ENCODE results near the gene CASP4. TPM values are rescaled to one million over a fixed set of nuclear protein-coding genes. Genes with fewer than 3 reads are reported as not detected.

Gene CASP4
- polyA plus RNA-seq: 89.7 TPM
- long read RNA-seq, donor 1, transcript CASP4-203 (9 exons, 2,158 nt): major isoform, 5 of 9 reads
- long read RNA-seq, donor 1, partial matches to known transcripts: 0 of 9 reads
- long read RNA-seq, donor 1, other reads (novel, unspliced or antisense): 0 of 9 reads
- long read RNA-seq, donor 2, transcript CASP4-203 (9 exons, 2,158 nt): major isoform, 13 of 25 reads
- long read RNA-seq, donor 2, partial matches to known transcripts: 5 of 25 reads
- long read RNA-seq, donor 2, other reads (novel, unspliced or antisense): 0 of 25 reads
- long read RNA-seq, donor 3: 0 reads
- long read RNA-seq, donor 4, partial matches to known transcripts: 0 of 1 reads
- long read RNA-seq, donor 4, other reads (novel, unspliced or antisense): 0 of 1 reads
- long read RNA-seq, donor 5, partial matches to known transcripts: 0 of 4 reads
- long read RNA-seq, donor 5, other reads (novel, unspliced or antisense): 0 of 4 reads
- long read RNA-seq, donor 6, transcript CASP4-203 (9 exons, 2,158 nt): major isoform, 7 of 23 reads
- long read RNA-seq, donor 6, transcript CASP4-208 (3 exons, 481 nt): major isoform, 7 of 23 reads
- long read RNA-seq, donor 6, partial matches to known transcripts: 6 of 23 reads
- long read RNA-seq, donor 6, other reads (novel, unspliced or antisense): 0 of 23 reads
- long read RNA-seq, donor 7, partial matches to known transcripts: 0 of 2 reads
- long read RNA-seq, donor 7, other reads (novel, unspliced or antisense): 0 of 2 reads
- long read RNA-seq, donor 8, transcript CASP4-208 (3 exons, 481 nt): minor isoform, 9 of 54 reads
- long read RNA-seq, donor 8, transcript CASP4-203 (9 exons, 2,158 nt): major isoform, 22 of 54 reads
- long read RNA-seq, donor 8, partial matches to known transcripts: 17 of 54 reads
- long read RNA-seq, donor 8, other reads (novel, unspliced or antisense): 0 of 54 reads
- long read RNA-seq, donor 9, transcript CASP4-203 (9 exons, 2,158 nt): major isoform, 12 of 19 reads
- long read RNA-seq, donor 9, partial matches to known transcripts: 0 of 19 reads
- long read RNA-seq, donor 9, other reads (novel, unspliced or antisense): 0 of 19 reads
- long read RNA-seq, donor 10, transcript CASP4-203 (9 exons, 2,158 nt): major isoform, 21 of 40 reads
- long read RNA-seq, donor 10, transcript CASP4-208 (3 exons, 481 nt): minor isoform, 6 of 40 reads
- long read RNA-seq, donor 10, partial matches to known transcripts: 11 of 40 reads
- long read RNA-seq, donor 10, other reads (novel, unspliced or antisense): 0 of 40 reads
- long read RNA-seq, donor 11, transcript CASP4-208 (3 exons, 481 nt): minor isoform, 5 of 17 reads
- long read RNA-seq, donor 11, transcript CASP4-203 (9 exons, 2,158 nt): major isoform, 8 of 17 reads
- long read RNA-seq, donor 11, partial matches to known transcripts: 0 of 17 reads
- long read RNA-seq, donor 11, other reads (novel, unspliced or antisense): 0 of 17 reads

DNA sequence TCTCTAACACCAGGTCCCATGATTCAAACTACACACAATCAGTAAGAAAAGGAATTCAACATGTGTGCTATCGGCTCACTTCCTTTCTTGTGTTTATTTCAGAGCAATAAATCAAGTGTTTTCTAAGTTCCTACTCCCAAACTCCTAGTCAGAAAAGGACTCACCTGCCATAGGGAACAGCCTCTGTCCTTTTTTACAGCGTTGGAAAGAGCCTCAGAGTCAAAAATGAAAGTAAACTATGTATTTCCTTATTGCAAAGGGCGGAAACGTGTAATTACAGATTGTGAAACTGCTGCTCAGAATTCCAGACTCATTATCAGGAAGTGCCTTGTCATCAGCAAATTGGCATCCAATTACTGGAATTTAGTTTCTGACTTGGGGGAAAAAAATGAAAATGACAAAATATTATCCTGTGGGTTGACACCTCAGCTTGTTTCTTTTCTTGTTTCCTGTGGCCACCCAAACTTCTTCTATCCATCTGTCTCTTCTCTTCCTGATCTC lies at the start of gene CASP4:
CASP4 (minus strand) TSS at position 220 of the 501 bp plus-strand sequence; CDS start at position 171, 49 bp downstream.
- H3K36me3 ChIP-seq (ENCODE audit: control insufficient read depth, insufficient read depth, low read length): peaks cover 3% of the 10 kb centered on the region
- H3K4me1 ChIP-seq (ENCODE audit: control insufficient read depth, insufficient read depth, low read length): peaks cover 10% of the 10 kb centered on the region
- peak within 1 kb of the TSS; percentile 89 for H3K27ac ChIP-seq (ENCODE audit: low read length)
- peak within 1 kb of the TSS; percentile 46 for H3K4me3 ChIP-seq (ENCODE audit: low read length)
- DNase-seq: peak; percentile 86 to 96
- H3K27me3 ChIP-seq (ENCODE audit: control insufficient read depth, insufficient read depth, low read length): no peaks in the 10 kb centered on the region
- 3% methylated on average over 4 of the region's 4 CpGs for WGBS (ENCODE audit: insufficient coverage, low lambda C conversion rate)
- H3K9me3 ChIP-seq (ENCODE audit: control insufficient read depth, low read depth, low read length): peaks cover 9% of the 10 kb centered on the region

DNA sequence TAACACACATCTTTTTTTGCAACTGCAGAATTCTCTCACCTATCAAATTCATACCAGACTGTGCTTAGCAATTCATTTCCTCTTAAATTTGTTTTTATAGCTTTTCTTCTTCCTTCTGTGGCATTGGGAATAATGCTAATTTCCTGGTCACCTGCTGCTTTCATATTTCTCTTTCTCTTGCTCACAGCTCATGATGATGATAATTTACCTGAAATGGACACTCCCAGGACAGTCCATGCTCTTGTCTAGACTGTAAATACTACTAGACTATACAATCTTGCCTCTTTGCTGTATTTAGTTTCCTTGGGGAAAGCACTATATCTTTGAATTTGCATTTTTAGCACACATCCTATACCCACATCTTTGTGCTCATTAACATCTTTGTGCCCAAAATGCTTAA lies 39.1 kb upstream of the CASP4 start:
- Histone ChIP-seq H3K27ac (ENCODE audit: low read length) (no peak overlapping the region), H3K4me3 (ENCODE audit: low read length) (no peak overlapping the region), H3K4me1 (ENCODE audit: control insufficient read depth, insufficient read depth, low read length) (no peaks in the 10 kb centered on the region), H3K9me3 (ENCODE audit: control insufficient read depth, low read depth, low read length) (no peaks in the 10 kb centered on the region), H3K36me3 (ENCODE audit: control insufficient read depth, insufficient read depth, low read length) (no peaks in the 10 kb centered on the region), H3K27me3 (ENCODE audit: control insufficient read depth, insufficient read depth, low read length) (no peaks in the 10 kb centered on the region)
- no peak for DNase-seq

DNA sequence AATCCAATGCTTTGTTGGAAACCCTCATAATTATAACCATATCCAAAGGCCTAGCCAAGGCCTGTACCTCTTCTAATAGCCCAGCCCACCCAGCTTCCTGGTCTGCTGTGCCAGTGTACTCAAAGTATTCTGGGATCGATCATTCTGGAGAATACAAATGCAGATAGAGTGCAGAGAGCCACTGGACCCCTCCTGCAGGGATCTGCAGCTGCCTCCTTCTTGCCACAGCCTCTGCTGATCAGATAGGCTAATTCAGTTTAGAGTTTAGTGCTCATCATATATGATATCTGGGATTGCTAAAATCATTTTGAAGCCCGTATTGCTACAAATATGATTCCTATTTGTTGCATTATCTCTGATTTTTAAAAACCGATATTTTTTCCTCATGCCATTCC lies 37.1 kb upstream of the CASP4 start:
- Histone ChIP-seq H3K27ac (ENCODE audit: low read length) (no peak overlapping the region), H3K36me3 (ENCODE audit: control insufficient read depth, insufficient read depth, low read length) (no peaks in the 10 kb centered on the region), H3K9me3 (ENCODE audit: control insufficient read depth, low read depth, low read length) (no peaks in the 10 kb centered on the region), H3K4me1 (ENCODE audit: control insufficient read depth, insufficient read depth, low read length) (no peaks in the 10 kb centered on the region), H3K4me3 (ENCODE audit: low read length) (no peak overlapping the region), H3K27me3 (ENCODE audit: control insufficient read depth, insufficient read depth, low read length) (no peaks in the 10 kb centered on the region)
- no peak for DNase-seq
- WGBS (ENCODE audit: insufficient coverage, low lambda C conversion rate): 100% methylated on average over 1 of the region's 3 CpGs

DNA sequence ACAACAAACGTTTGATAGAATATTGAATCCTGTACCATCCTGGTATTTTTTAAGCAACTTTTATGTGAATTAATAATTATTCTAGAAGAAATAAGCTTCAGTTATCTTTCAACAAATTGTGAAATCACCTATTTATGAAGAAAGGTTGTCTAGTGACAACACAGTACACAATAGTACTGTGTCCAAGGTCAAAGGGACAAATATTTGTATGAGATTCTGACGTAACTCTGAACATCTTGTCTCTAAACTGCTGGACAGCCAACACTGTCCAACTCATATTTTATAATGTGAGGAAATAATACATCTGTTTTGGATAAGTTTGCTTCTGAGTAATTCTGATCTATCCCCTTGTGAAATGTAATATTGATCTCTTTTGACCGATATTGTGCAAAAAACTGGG lies 35.6 kb upstream of the CASP4 start:
- no peak for DNase-seq
- Histone ChIP-seq H3K27ac (ENCODE audit: low read length) (no peak overlapping the region), H3K27me3 (ENCODE audit: control insufficient read depth, insufficient read depth, low read length) (no peaks in the 10 kb centered on the region), H3K4me3 (ENCODE audit: low read length) (no peak overlapping the region), H3K4me1 (ENCODE audit: control insufficient read depth, insufficient read depth, low read length) (no peaks in the 10 kb centered on the region), H3K36me3 (ENCODE audit: control insufficient read depth, insufficient read depth, low read length) (no peaks in the 10 kb centered on the region), H3K9me3 (ENCODE audit: control insufficient read depth, low read depth, low read length) (no peaks in the 10 kb centered on the region)
- WGBS (ENCODE audit: insufficient coverage, low lambda C conversion rate): 100% methylated on average over 1 of the region's 3 CpGs

DNA sequence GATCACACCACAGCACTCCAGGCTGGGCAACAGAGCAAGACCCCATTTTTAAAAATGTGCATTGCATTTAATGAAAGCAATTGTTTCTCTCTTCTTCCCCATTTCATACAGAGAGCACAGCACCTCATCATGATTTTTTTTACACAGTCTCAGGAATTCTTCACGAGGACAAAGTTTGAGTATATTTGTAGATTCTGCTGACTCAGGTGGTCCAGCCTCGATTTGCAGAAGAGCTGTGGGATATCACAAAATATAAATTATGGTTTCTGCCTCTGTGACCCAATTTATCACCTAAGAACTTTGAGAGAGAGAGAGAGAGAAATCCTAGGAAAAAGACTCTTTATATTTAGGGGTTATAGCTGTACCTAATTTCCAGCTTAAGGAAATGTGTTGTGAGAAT lies 34.8 kb upstream of the CASP4 start:
- H3K4me1 ChIP-seq (ENCODE audit: control insufficient read depth, insufficient read depth, low read length): no peaks in the 10 kb centered on the region
- H3K27me3 ChIP-seq (ENCODE audit: control insufficient read depth, insufficient read depth, low read length): no peaks in the 10 kb centered on the region
- no peaks in the 10 kb centered on the region for H3K36me3 ChIP-seq (ENCODE audit: control insufficient read depth, insufficient read depth, low read length)
- DNase-seq: no peak
- WGBS (ENCODE audit: insufficient coverage, low lambda C conversion rate): 80% methylated on average over 1 of the region's 2 CpGs
- H3K4me3 ChIP-seq (ENCODE audit: low read length): no peak overlapping the region
- H3K27ac ChIP-seq (ENCODE audit: low read length): no peak overlapping the region
- H3K9me3 ChIP-seq (ENCODE audit: control insufficient read depth, low read depth, low read length): no peaks in the 10 kb centered on the region

DNA sequence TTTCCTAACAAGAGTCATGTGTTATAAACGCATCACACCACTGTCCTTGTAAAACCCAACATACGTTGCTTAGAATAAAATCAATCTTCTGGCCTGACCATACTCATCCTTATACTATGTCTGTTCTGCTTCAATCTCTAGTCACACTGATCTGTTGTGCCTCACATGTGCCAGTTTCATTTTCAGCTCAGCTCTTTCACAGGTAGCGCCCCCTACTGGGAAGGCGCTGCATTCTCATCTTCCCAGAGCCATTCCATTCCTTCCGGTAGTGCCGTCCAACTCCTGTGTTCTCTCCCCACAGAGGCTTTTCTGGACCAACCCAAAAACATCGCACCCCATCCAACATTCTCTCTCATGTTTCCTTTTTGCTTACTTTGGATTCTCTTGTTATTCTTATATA lies 32.4 kb upstream of the CASP4 start:
- Histone ChIP-seq H3K4me1 (ENCODE audit: control insufficient read depth, insufficient read depth, low read length) (no peaks in the 10 kb centered on the region), H3K4me3 (ENCODE audit: low read length) (no peak overlapping the region), H3K27ac (ENCODE audit: low read length) (no peak overlapping the region), H3K36me3 (ENCODE audit: control insufficient read depth, insufficient read depth, low read length) (no peaks in the 10 kb centered on the region), H3K9me3 (ENCODE audit: control insufficient read depth, low read depth, low read length) (no peaks in the 10 kb centered on the region), H3K27me3 (ENCODE audit: control insufficient read depth, insufficient read depth, low read length) (no peaks in the 10 kb centered on the region)
- 65% methylated on average over 4 of the region's 7 CpGs for WGBS (ENCODE audit: insufficient coverage, low lambda C conversion rate)
- no peak for DNase-seq

DNA sequence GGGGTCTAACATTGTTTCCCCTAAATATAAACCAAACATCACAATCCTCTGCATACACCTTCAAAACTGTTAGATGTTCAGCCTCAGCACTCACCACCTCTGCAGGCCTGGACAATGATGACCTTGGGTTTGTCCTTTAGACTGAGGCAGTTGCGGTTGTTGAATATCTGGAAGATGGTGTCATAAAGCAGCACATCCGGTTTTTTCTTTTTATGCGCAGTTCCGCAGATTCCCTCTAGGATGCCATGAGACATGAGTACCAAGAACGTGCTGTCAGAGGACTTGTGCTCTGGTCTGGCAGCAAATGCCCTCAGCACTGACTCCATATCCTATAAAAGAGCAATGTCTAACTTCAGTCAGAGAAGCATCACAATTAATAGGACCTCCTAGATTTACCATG lies 31.8 kb upstream of the CASP4 start:
- no CpG with 5 or more reads among the region's 5 CpGs for WGBS (ENCODE audit: insufficient coverage, low lambda C conversion rate)
- no peaks in the 10 kb centered on the region for H3K4me1 ChIP-seq (ENCODE audit: control insufficient read depth, insufficient read depth, low read length)

DNA sequence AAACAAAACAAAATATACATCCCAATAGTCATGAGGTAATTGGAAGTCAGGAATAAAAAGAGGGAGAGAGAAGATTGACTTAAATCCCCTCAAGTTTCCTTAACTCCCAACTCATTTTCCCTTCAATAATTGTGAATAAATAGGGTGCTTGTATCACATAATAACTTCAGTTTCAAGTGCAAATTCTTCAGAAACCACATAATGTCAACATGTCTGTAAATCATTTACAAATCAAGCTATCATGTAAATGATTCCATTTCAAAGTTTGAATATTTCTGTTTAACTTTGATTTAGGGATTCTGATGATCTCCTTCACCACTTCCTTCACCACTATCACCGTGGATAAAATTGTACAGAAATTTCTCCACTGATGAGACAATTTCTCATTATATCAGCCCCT lies 31.3 kb upstream of the CASP4 start:
- Histone ChIP-seq H3K27ac (ENCODE audit: low read length) (no peak overlapping the region), H3K4me3 (ENCODE audit: low read length) (no peak overlapping the region), H3K27me3 (ENCODE audit: control insufficient read depth, insufficient read depth, low read length) (no peaks in the 10 kb centered on the region), H3K36me3 (ENCODE audit: control insufficient read depth, insufficient read depth, low read length) (no peaks in the 10 kb centered on the region), H3K4me1 (ENCODE audit: control insufficient read depth, insufficient read depth, low read length) (no peaks in the 10 kb centered on the region), H3K9me3 (ENCODE audit: control insufficient read depth, low read depth, low read length) (no peaks in the 10 kb centered on the region)
- no peak for DNase-seq
- no CpG with 5 or more reads among the region's 1 CpG for WGBS (ENCODE audit: insufficient coverage, low lambda C conversion rate)

More for the DNA sequence above, 31.8 kb upstream of the CASP4 start:
- Histone ChIP-seq H3K4me3 (ENCODE audit: low read length) (no peak overlapping the region), H3K27me3 (ENCODE audit: control insufficient read depth, insufficient read depth, low read length) (no peaks in the 10 kb centered on the region), H3K36me3 (ENCODE audit: control insufficient read depth, insufficient read depth, low read length) (no peaks in the 10 kb centered on the region), H3K9me3 (ENCODE audit: control insufficient read depth, low read depth, low read length) (no peaks in the 10 kb centered on the region), H3K27ac (ENCODE audit: low read length) (no peak overlapping the region)
- DNase-seq: no peak

DNA sequence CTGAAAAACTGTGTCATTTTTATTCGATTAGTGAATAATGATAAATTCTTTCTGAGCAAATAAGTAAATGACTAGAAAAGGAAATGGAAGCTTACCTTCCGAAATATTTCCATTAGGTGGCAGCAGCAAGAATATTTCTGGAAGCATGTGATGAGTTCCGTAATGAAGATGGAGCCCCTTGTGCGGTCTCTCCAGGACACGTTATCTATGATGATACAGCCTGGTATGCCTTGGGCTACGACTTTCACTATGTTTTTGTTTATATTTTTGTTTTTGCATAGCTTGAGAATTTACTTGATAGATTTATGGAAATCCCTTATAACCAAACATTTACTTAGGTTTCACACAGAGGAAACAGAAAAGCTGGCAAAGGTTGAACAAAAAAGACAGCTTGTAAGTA lies 28.9 kb upstream of the CASP4 start:
- Histone ChIP-seq H3K4me3 (ENCODE audit: low read length) (no peak overlapping the region), H3K4me1 (ENCODE audit: control insufficient read depth, insufficient read depth, low read length) (no peaks in the 10 kb centered on the region), H3K27ac (ENCODE audit: low read length) (no peak overlapping the region), H3K27me3 (ENCODE audit: control insufficient read depth, insufficient read depth, low read length) (no peaks in the 10 kb centered on the region), H3K36me3 (ENCODE audit: control insufficient read depth, insufficient read depth, low read length) (no peaks in the 10 kb centered on the region), H3K9me3 (ENCODE audit: control insufficient read depth, low read depth, low read length) (no peaks in the 10 kb centered on the region)
- WGBS (ENCODE audit: insufficient coverage, low lambda C conversion rate): 100% methylated on average over 3 of the region's 6 CpGs
- DNase-seq: no peak

DNA sequence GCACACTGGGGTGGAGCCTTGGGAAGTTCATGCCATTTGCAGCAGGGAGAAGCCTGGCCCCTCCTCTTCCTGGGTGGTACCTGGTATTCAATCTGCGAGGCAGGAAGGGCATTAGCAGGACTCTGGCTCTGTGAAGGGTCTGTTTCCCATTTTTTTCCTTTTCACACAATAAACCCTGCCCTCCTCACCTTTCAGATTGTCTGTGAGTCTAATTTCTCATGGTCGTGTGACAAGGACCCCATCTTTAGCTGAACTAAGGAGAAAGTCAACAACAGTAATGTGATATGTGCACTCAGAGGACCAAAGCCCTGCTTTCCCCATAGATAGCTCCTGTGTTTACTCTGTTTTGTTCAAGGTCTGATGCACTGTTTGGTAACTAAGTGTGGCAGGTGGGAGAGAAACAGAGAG lies 26.6 kb upstream of the CASP4 start:
- H3K4me1 ChIP-seq (ENCODE audit: control insufficient read depth, insufficient read depth, low read length): no peaks in the 10 kb centered on the region
- no peak for DNase-seq
- no peaks in the 10 kb centered on the region for H3K27me3 ChIP-seq (ENCODE audit: control insufficient read depth, insufficient read depth, low read length)
- no peak overlapping the region for H3K4me3 ChIP-seq (ENCODE audit: low read length)
- no peaks in the 10 kb centered on the region for H3K36me3 ChIP-seq (ENCODE audit: control insufficient read depth, insufficient read depth, low read length)
- no CpG with 5 or more reads among the region's 2 CpGs for WGBS (ENCODE audit: insufficient coverage, low lambda C conversion rate)
- no peaks in the 10 kb centered on the region for H3K9me3 ChIP-seq (ENCODE audit: control insufficient read depth, low read depth, low read length)
- no peak overlapping the region for H3K27ac ChIP-seq (ENCODE audit: low read length)

All from large intestine (tissue), 12 donors.